HG02571 (cell line): ENCODE results near the gene ADCY3.

Experiments
- ATAC-seq: cut with Tn5 transposase; IDR thresholded peaks from one replicate; pipeline ENCODE4 v1.9.1; 2021; ENCODE audit warnings: mild to moderate bottlenecking, moderate library complexity; ENCODE audit not compliant: unreplicated experiment

ADCY3 gene

GRCh38 chr2:24877067-24877466 is 43.0 kb downstream of the ADCY3 start:
- ATAC-seq: no peak

DNA sequence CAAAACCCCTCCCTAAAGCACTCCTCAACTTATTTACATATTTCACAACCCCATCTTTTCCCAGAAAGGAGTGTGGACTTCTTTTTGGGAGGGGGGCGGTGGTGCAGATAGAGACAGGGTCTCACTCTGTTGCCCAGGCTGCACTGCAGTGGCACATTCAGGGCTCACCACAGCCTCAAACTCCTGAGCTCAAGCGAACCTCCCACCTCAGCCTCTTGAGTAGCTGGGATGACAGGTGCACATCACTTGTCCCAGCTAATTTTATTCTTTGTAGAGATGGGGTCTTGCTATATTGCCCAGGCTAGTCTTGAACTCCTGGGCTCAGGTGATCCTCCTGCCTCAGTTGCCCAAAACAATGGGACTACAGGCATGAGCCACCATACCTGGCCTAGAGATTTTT is 44.1 kb downstream of the ADCY3 start:
- ATAC-seq: no peak

- ATAC-seq: no peak
Measured at GRCh38 chr2:24875272-24875671, 44.8 kb downstream of the ADCY3 start.

DNA sequence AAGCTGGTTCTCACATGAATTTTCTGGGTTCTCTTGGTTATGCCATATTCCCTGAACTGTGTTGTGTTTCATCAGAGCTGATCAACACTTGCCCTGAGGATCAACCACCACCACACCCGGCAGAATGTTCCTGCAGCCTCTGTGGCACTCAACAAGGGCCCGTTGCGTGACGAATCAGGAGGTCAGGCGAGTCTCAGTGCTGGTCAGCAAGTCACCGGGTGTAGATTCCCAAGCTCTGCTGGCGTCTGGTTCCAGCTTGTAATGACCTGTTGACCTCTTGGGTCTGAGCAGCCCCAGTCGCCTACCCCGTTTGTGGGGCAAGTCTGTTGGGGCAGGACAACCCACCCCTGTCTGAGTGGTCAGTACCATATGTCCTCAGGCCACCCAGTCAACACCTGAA is 46.0 kb downstream of the ADCY3 start:
- ATAC-seq: no peak

DNA sequence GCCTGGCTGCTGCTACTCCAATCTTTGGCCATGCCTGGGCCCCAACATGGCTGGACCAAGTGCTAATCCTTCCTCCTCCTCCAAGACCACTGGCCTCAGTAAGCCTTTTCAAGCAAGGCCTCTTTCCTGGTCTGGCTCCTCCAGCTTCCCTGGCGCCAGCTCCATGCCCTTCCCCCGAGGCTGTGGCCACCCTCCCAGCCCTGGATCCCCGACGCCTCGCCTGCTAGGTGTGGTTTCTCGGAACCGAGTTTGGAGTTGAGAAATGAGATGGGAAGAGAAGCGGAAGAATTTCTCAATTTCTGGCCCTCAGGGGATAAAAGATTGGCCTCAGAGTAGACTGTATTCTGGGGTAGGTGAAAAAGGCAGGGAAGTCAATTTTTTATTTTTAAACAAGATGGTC is 46.4 kb downstream of the ADCY3 start:
- no peak for ATAC-seq

DNA sequence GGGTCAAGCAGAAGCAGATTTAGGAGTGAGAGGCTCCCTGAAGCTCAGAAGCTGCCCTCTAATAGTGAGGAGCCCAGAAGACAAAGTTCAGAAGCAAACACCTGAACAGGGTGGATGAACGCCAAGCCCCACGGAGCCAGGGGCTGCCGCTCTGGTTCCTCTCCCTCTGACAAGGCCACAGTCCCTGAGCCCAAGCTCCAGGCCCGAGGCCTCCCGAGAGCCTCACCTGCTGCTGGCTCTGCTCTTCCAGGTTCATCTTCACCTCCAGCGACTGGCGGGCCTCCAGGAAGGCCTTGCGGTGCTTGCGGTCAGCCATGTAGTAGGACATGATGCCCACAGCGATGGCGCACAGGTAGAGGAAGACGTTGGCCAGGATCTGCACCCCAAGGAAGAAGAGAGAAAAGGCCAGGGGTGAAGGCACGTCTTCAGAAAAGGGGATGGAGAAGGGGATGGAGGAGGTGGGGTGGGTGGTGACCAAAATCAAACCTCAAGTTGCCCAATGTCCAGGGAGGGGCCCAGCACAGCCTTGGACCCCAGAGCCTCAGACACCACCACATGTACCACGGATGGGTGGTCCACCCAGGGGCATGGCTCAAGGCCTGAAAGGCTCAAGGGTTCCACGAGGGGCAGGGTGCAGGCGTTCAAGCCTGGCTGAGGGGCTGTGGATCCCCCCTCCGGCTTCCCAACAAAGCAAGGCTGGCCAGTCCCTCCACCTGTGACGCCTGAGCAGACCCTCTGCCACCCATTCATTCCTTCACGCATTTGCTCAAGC is 47.5 kb downstream of the ADCY3 start:
- ATAC-seq: no peak

GRCh38 chr2:24871852-24872333 is 48.1 kb downstream of the ADCY3 start:
- no peak for ATAC-seq

DNA sequence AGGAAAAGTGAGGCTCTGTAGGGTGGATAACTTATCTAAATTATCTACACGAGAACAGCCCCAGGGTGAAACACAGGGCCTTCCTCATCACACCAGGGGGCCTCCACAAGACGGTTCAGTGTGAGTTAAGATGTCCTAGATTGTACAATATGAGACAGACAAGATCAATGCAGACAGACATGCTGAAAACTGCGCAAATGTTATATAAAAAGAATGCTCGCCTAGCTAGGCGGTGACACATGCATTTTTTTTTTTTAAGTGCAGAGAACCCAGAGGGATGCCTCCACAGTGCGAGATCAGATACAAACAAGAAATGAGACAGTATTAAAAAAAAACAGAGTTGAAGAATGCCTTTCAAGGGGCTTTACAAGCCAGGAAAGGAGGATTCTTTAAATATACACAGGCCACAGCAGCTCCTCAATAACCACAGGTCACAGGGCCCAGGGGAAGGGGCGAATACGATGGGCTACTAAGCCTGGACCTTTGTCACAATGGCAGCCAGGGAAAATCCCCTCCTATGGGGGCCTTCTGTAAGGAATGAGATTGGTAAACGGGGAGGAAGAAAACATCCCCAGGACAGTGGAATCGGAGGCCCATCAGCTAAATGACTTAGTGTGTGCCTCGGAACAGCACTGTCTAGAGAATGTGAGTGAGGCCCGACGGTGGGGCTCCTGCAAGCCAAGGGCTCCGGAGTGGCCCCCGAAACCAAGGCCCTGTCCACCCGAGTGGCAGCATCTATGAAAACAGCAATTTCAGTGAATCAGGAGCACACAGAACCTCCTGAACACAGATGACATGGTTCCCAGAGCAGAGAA is 48.9 kb downstream of the ADCY3 start:
- no peak for ATAC-seq

DNA sequence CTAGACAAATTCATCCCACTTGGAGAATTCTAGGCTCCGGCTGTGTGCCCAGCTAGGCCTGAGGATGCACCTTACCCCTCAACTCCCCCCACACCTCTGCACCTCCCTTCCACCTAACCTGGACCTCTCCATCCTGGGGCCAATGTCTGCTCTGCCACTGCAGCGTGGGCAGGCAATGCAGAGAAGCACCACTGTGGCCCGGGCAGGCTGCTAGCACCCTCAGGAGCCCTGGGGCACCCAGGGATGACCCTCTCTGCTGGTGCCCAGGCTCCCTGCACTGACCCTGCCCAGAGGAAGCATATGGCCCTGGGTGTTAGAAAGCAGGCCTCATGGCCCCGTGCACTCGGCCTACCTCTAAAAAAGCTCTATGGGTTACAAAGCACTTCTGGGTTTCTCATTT is 49.6 kb downstream of the ADCY3 start:
- ATAC-seq: no peak

DNA sequence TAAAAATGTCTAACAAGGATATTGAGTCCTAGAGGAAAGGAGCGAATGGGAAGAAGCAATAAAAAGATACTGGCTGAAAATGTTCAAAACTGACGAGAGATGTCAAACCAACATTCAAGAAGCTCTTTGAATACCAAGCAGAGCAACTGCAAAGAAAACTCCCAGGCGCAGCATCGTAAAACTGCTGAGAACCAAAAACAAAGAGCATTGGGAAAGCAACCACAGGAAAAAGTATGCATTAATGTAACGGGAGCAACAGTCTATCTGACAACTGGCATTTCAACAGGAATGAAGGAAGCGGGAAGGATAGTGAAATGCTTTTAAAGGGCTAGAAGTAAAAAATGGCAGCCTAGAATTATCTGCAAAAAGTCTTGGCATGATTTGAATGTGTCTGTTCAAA is 53.1 kb downstream of the ADCY3 start:
- ATAC-seq: no peak

DNA sequence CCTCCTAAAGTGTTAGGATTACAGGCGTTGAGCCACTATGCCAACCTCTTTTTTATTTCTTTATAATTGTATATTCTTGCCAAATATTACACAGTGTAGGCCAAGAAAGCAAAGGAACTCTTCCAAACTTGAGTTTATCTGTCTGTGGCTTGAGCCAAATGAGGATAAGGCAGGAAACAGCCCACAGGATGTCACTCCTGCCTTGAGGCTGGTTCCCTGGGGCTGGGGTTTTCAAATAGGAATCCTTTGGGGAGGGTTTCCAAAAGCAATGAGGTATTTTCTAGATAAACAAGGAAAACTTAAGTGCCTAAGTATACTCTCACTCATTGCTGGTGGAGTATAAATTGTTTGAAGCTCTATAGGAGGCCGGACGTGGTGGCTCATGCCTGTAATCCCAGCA is 56.4 kb downstream of the ADCY3 start:
- ATAC-seq: no peak

DNA sequence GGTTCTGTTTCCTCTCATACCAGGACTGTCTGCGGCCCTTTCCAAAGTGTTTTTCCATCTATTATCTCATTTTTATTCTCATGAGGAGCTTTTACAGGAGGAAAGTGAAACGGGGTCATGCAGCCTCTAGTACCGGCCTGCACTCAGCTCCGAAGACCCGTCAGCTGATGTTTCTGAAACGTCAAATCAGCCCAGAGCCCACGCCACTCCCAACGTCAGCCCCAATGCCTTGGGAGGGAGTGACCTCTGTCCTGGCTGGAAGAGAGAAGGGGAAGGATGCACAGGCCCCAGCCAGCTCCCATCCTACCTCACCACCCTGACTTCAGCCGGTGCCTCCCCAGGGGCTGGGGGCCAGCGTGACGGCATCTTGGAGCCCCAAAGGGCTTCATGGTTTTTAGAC is 58.5 kb downstream of the ADCY3 start:
- ATAC-seq: no peak

GRCh38 chr2:24860631-24861030 is 59.4 kb downstream of the ADCY3 start:
- ATAC-seq: no peak

- ATAC-seq: no peak
Measured at GRCh38 chr2:24859968-24860600, 60.0 kb downstream of the ADCY3 start.

DNA sequence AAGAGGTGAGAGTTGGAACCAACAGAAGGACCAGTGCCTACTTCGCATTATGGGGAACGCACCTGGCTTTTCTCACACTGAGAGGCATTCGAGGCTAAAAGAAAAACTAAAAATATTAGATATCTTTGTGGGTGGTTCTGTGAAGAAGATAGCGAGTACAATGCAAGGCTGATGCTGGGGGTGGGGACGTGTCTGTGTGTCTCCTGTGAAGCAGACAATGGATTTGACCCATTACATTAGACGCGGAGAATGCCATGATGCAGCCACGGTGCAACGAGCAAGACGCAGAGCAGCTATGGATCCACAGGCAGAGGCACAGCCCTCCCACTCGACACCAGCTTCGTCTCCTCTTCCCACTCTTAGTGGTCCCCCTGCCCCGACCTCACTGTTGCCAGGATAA is 61.0 kb downstream of the ADCY3 start:
- no peak for ATAC-seq

DNA sequence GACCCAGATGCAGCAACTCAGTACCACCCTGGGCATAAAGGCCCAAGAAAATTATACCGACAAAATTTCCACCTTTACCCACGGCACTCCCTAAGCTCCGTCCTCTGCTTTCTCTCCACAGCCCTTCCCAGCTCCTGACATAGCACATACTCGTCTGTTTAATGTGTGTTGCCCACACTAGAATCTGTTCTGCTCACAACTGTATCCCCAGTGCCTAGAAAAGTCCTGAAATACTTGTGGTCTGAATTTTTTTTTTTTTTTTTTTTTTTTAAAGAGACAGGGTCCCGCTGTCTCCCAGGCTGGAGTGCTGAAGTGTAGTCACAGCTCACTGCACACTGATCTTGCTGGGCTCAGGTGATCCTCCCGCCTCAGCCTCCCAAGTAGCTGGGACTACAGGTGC is 62.3 kb downstream of the ADCY3 start:
- ATAC-seq: no peak

GRCh38 chr2:24856791-24857211 is 63.2 kb downstream of the ADCY3 start:
- no peak for ATAC-seq

- no peak for ATAC-seq
Measured at GRCh38 chr2:24855726-24856125, 64.3 kb downstream of the ADCY3 start.

DNA sequence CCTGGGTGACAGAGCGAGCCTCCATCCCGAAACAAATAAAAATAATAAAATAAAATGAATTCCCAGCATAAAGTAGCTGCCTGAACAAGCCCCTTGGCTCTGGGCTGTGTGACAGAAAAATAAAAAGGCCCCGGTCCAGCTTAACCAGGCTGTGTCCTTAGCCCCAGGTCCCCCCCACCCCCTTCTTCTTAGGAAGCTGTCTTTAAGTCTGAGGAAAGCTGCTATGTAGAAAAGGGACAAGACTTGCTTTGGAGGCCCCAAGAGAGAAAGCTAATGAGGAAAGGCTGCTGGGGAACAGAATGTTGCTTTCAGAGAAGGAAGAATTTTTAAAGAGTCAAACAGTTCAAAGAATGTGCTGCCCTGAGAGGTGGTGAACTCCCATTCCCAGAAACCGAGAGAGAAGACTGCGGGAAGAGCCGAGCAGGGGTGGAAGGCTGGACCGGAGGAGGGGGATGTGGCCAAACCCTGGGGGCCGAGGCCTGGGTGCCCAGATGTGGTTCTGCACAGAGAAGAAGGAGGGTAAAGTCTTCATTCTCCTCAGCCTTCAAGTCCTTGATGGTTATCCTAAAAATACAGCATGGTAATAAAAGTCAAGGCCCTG is 64.9 kb downstream of the ADCY3 start:
- no peak for ATAC-seq

GRCh38 chr2:24853996-24854395 is 66.0 kb downstream of the ADCY3 start:
- ATAC-seq: no peak

GRCh38 chr2:24853046-24853445 is 67.0 kb downstream of the ADCY3 start:
- ATAC-seq: no peak
